ENCODE data around the gene ADAMTSL3.
"Not testable (repeated sequence)": the region's sequence is repeated elsewhere in the genome, so short reads cannot be mapped to it uniquely, and the experiment has no call there.

Gene ADAMTSL3

GRCh38 chr15:83702314-83702713 lies 48.4 kb downstream of the ADAMTSL3 start:
- DNase-seq: not testable (repeated sequence)

GRCh38 chr15:83708328-83708727 lies 54.4 kb downstream of the ADAMTSL3 start:
- no peak for DNase-seq

- no peak for DNase-seq
These were observed 55.3 kb downstream of the ADAMTSL3 start for GRCh38 chr15:83709241-83709640.

- DNase-seq: no peak
These were observed 55.9 kb downstream of the ADAMTSL3 start for GRCh38 chr15:83709811-83710210.

GRCh38 chr15:83710452-83710851 lies 56.5 kb downstream of the ADAMTSL3 start:
- DNase-seq: no peak

GRCh38 chr15:83711236-83711635 lies 57.3 kb downstream of the ADAMTSL3 start:
- no peak for DNase-seq

GRCh38 chr15:83713242-83713641 lies 59.3 kb downstream of the ADAMTSL3 start:
- no peak for DNase-seq

GRCh38 chr15:83714939-83715628 lies 61.2 kb downstream of the ADAMTSL3 start:
- no peak for DNase-seq

GRCh38 chr15:83716605-83717004 lies 62.7 kb downstream of the ADAMTSL3 start:
- DNase-seq: no peak

- DNase-seq: no peak
These were observed 63.1 kb downstream of the ADAMTSL3 start for GRCh38 chr15:83717010-83717409.

- DNase-seq: no peak
These were observed 66.5 kb downstream of the ADAMTSL3 start for GRCh38 chr15:83720468-83720867.

GRCh38 chr15:83721031-83721430 lies 67.1 kb downstream of the ADAMTSL3 start:
- DNase-seq: no peak

- no peak for DNase-seq
These were observed 68.1 kb downstream of the ADAMTSL3 start for GRCh38 chr15:83721981-83722380.

- DNase-seq: no peak
These were observed 69.3 kb downstream of the ADAMTSL3 start for GRCh38 chr15:83723216-83723615.

GRCh38 chr15:83732196-83732595 lies 78.3 kb downstream of the ADAMTSL3 start:
- no peak for DNase-seq

GRCh38 chr15:83732770-83733169 lies 78.8 kb downstream of the ADAMTSL3 start:
- no peak for DNase-seq

- no peak for DNase-seq
These were observed 79.3 kb downstream of the ADAMTSL3 start for GRCh38 chr15:83733206-83733605.

GRCh38 chr15:83733691-83734090 lies 79.8 kb downstream of the ADAMTSL3 start:
- no peak for DNase-seq

- no peak for DNase-seq
These were observed 80.6 kb downstream of the ADAMTSL3 start for GRCh38 chr15:83734487-83734886.

GRCh38 chr15:83739629-83740028 lies 85.7 kb downstream of the ADAMTSL3 start:
- DNase-seq: no peak

- DNase-seq: no peak
These were observed 91.8 kb downstream of the ADAMTSL3 start for GRCh38 chr15:83745771-83746170.

- peak; percentile 5 for DNase-seq
These were observed 92.3 kb downstream of the ADAMTSL3 start for GRCh38 chr15:83746231-83746630.

GRCh38 chr15:83747050-83747717 lies 93.3 kb downstream of the ADAMTSL3 start:
- no peak for DNase-seq

- DNase-seq: no peak
These were observed 93.8 kb downstream of the ADAMTSL3 start for GRCh38 chr15:83747718-83748110.
